Pancreas (tissue), 10 donors: ENCODE measurements around the gene DDX50. TPM values are rescaled to one million over a fixed set of nuclear protein-coding genes. Genes with fewer than 3 reads are reported as not detected.
A peak's percentile ranks its signal among the peaks of the same experiment; 100 is the strongest.

Source experiments
- ATAC-seq, 4 donors: fragments of 200-7000 bp; cut with Tn5 transposase; one replicate each; pipeline versions ENCODE4 v1.8.0 to v1.9.1; 2020; ENCODE audit warnings: mild to moderate bottlenecking in 4 of 4, moderate library complexity in 4 of 4
- DNase-seq, 6 donors: peaks; one replicate each; pipeline ENCODE4 v3.0.0-alpha.2; 2020
- FAIRE-seq: peaks from 2 replicates; lab custom pipeline; 2012; peaks lifted over from hg19 to GRCh38; lab: Jason Lieb, UNC
- H3K27ac ChIP-seq, 4 donors: fragments of 200-600 bp; sonication (generic); 1 replicate in 3 of 4; 2 replicates in 1 of 4; pipeline versions ENCODE4 v1.5.0 to v1.8.0; 2020
- H3K27me3 ChIP-seq, 4 donors: fragments of 200-600 bp; one replicate each; pipeline ENCODE4 v1.8.0; 2021
- H3K36me3 ChIP-seq, 3 donors: fragments of 200-600 bp; sonication (generic) in 1 of 3; one replicate each; pipeline versions ENCODE4 v1.5.0 to v1.8.0; 2020 to 2021
- H3K4me1 ChIP-seq, 3 donors: fragments of 200-600 bp; one replicate each; pipeline ENCODE4 v1.8.0; 2021
- H3K4me3 ChIP-seq, 4 donors: fragments of 200-600 bp; sonication (generic) in 2 of 4; one replicate each; pipeline versions ENCODE4 v1.5.0 to v1.8.0; 2020 to 2021
- H3K9me3 ChIP-seq, 4 donors: fragments of 200-600 bp; one replicate each; pipeline ENCODE4 v1.8.0; 2021
- WGBS, 2 donors: extraction: QIAGEN DNeasy Blood & Tissue Kit; methylation state at CpG; one replicate each; pipeline ENCODE4 v1.1.7; 2013; 5-methylcytosine and 5-hydroxymethylcytosine counted together
- intact Hi-C, 3 donors: fragments of 100-400 bp; cut with DNase I; formaldehyde crosslinking; loops; one replicate each; pipeline versions ENCODE4 v1.11.1 to v1.14.2; 2022
- polyA plus RNA-seq, 2 donors: library from polyadenylated mRNA; stranded (reverse); fragments of 200-250 nt; gene quantifications; one replicate each; pipeline ENCODE4 v1.2.3, GENCODE V29; 2013
- total RNA-seq, 6 donors: library from RNA; stranded (reverse); fragmentation: NEBNext Ultra II Directional in 4 of 6; extraction: Animal tissue kit (Norgen Biotek cat#: 25700) in 4 of 6; gene quantifications; one replicate each; pipeline versions ENCODE4 v1.2.1 to v1.2.4, GENCODE V29; 2021 to 2023
- TF ChIP-seq, protein P1 (sequence below), 4 donors: fragments of 200-600 bp; sonication (generic) in 3 of 4; IDR thresholded peaks; one replicate each; pipeline versions ENCODE4 v1.5.0 to v1.8.0; 2021; ENCODE audit warnings: antibody characterized with exemption in 4 of 4
- donor health status: healthy with polysubstance abuse.
- donor health status: DM: no; HTN: no; CAD: no; lungs with moderate emphysema.
- donor health status: DM: no; HTN: no; CAD: no.
- donor health status: control.
- donor health status: control.
- donor health status: Bipolar disorder and iron deficiency.
- donor health status: DM: yes; HTN: yes; CAD: no.
- donor health status: DM: no; HTN: no; CAD: no.
- donor health status: DM: no; HTN: no; CAD: no.
- donor health status: DM: yes; HTN: yes; CAD: no.

Gene DDX50
- total and polyA plus RNA-seq, 8 donors = 9.1 to 27.9 (median 17.6) TPM

DNA sequence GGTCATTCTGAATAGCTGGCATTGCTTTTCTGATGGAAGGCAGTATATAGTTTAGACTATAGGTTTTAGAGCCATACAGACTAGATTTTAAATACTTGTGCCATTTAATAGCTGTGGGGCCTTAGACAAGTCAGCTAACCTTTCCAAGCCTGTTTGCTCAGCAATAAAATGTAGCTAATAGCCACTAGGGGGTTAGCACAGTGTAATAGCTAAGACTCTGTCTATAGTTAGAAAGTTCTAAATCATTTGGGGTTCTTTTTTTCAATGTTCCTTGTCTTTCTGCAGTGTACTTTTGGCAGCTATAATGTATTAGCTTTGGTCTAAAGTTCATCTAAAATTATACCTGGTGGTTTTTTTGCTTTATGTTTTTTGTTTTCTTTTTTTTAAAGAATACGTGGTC, 80.0 kb downstream of the DDX50 start:
- Histone ChIP-seq H3K27me3 (no peaks in the 10 kb centered on the region), H3K9me3 (no peaks in the 10 kb centered on the region), H3K27ac (no peak overlapping the region), H3K36me3 (peaks cover 0 to 49% (median 21%) of the 10 kb centered on the region in 3 donors), H3K4me1 (no peaks in the 10 kb centered on the region), H3K4me3 (no peak overlapping the region)
- 95 to 97% methylated on average over 1 of the region's 1 CpG for WGBS, 2 donors
- ATAC-seq (no peak), DNase-seq (no peak), FAIRE-seq (no peak)
- intact Hi-C loops = no loop called here
- TF ChIP-seq, protein P1, sequence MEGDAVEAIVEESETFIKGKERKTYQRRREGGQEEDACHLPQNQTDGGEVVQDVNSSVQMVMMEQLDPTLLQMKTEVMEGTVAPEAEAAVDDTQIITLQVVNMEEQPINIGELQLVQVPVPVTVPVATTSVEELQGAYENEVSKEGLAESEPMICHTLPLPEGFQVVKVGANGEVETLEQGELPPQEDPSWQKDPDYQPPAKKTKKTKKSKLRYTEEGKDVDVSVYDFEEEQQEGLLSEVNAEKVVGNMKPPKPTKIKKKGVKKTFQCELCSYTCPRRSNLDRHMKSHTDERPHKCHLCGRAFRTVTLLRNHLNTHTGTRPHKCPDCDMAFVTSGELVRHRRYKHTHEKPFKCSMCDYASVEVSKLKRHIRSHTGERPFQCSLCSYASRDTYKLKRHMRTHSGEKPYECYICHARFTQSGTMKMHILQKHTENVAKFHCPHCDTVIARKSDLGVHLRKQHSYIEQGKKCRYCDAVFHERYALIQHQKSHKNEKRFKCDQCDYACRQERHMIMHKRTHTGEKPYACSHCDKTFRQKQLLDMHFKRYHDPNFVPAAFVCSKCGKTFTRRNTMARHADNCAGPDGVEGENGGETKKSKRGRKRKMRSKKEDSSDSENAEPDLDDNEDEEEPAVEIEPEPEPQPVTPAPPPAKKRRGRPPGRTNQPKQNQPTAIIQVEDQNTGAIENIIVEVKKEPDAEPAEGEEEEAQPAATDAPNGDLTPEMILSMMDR (IDR thresholded peaks at IDR 0.05) = no peak

DNA sequence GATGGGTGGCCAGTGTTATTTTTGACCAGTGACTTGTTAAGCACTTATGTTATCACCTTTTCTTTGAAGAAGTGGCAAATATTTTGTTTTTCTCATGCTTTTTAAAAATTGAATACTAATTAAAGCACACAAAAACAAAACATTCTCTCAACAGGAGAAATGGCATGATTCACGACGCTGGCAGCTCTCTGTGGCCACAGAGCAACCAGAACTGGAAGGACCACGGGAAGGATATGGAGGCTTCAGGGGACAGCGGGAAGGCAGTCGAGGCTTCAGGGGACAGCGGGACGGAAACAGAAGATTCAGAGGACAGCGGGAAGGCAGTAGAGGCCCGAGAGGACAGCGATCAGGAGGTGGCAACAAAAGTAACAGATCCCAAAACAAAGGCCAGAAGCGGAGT, 81.3 kb downstream of the DDX50 start:
- TF ChIP-seq, protein P1 (IDR thresholded peaks at IDR 0.05) = no peak
- Histone ChIP-seq H3K27ac (no peak overlapping the region), H3K4me3 (no peak overlapping the region), H3K36me3 (peaks cover 0 to 40% (median 21%) of the 10 kb centered on the region in 3 donors), H3K4me1 (no peaks in the 10 kb centered on the region), H3K9me3 (no peaks in the 10 kb centered on the region), H3K27me3 (no peaks in the 10 kb centered on the region)
- FAIRE-seq = no peak
- no peak for DNase-seq
- WGBS, 2 donors = 94 to 95% methylated on average over 11 of the region's 11 CpGs
- ATAC-seq = no peak
- intact Hi-C loops = no loop called here

DNA sequence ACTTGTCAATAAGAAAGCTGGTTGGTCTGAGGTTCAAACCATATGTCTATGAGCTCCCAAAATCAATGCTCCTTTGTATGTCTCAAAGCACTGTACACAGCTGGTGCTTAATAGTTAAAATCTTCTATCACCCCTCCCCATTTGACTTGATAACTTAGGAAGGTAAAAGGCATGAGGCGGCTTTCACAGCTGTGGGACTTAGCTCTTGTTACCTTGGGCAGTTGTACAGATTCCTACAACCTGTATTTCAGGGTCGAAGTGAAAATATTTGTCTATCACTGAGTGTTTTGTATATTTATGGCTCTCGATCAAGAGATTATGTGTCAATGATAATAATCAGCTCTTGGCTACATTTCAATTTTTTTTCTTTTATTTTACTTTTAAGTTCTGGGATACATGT, 86.5 kb downstream of the DDX50 start:
- Histone ChIP-seq H3K4me1 (peaks cover 0 to 23% (median 8%) of the 10 kb centered on the region in 3 donors), H3K36me3 (peaks cover 0 to 10% (median 0%) of the 10 kb centered on the region in 3 donors), H3K27me3 (no peaks in the 10 kb centered on the region), H3K4me3 (no peak overlapping the region), H3K9me3 (no peaks in the 10 kb centered on the region), H3K27ac (no peak overlapping the region)
- ATAC-seq (no peak), DNase-seq (no peak), FAIRE-seq (no peak)
- WGBS, 2 donors = 32 to 34% methylated on average over 3 of the region's 3 CpGs
- intact Hi-C loops = no loop called here
- TF ChIP-seq, protein P1 (IDR thresholded peaks at IDR 0.05) = no peak

DNA sequence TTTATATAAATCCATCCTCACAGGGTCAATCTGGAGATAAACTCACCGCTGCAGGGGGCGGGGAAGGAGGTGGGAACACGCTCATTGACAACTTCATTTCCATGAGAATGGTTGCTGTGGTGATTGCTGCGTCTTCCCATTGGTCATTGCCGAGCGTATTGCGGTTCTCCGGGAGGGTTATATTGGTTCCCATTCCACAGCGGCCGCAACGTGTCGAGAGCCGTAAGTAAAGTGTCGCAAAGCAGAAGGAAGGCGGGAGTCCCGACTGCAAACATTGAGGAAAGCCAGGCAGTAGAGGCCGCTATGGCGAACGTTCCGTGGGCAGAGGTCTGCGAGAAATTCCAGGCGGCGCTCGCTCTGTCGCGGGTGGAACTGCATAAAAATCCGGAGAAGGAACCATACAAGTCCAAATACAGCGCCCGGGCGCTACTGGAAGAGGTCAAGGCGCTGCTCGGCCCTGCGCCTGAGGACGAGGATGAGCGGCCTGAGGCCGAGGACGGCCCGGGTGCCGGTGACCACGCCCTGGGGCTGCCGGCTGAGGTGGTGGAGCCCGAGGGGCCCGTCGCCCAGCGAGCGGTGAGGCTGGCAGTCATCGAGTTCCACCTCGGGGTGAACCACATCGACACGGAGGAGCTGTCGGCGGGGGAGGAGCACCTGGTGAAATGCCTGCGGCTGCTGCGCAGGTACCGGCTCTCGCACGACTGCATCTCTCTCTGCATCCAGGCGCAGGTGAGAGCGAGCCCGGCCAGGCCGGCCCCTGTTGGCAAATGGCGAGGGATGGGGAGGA, 87.6 kb downstream of the DDX50 start, which contains the start of gene KIFBP:
KIFBP (plus strand) TSS at position 274 of the 787 bp plus-strand sequence; CDS start at position 304, 30 bp downstream.
- 0% methylated on average over 62 of the region's 62 CpGs for WGBS, 2 donors
- H3K27ac ChIP-seq = peak within 1 kb of the TSS; percentile 64 to 76 (median 72)
- no peaks in the 10 kb centered on the region for H3K9me3 ChIP-seq
- ATAC-seq (peak; percentile 95 to 98 (median 96)), FAIRE-seq (peak; percentile 94), DNase-seq (peak; percentile 86 to 96 (median 93))
- H3K4me3 ChIP-seq = peak within 1 kb of the TSS; percentile 51 to 100 (median 84)
- peaks cover 0 to 34% (median 8%) of the 10 kb centered on the region in 3 donors for H3K4me1 ChIP-seq
- H3K27me3 ChIP-seq = no peaks in the 10 kb centered on the region
- intact Hi-C loops = no loop called here
- H3K36me3 ChIP-seq = peaks cover 0 to 5% (median 0%) of the 10 kb centered on the region in 3 donors
- TF ChIP-seq, protein P1 (IDR thresholded peaks at IDR 0.05) = peak in 1 of 4 donors; percentile 14
